Fibroblast of pulmonary artery (primary cell): ENCODE results near the gene OR51B6.
"Not testable (repeated sequence)": the region's sequence is repeated elsewhere in the genome, so short reads cannot be mapped to it uniquely, and the experiment has no call there.

Source experiments
- DNase-seq: peaks from one replicate; pipeline ENCODE4 v3.0.0-alpha.2; 2010; ENCODE audit warnings: low read depth
- H3K4me3 ChIP-seq: replicated peaks from 2 replicates; pipeline ENCODE4 v1.5.1; 2011; ENCODE audit warnings: low read depth, mild to moderate bottlenecking, control low read depth, low read length, moderate library complexity
- CTCF ChIP-seq: IDR thresholded peaks from 2 replicates; pipeline ENCODE4 v1.5.1; 2011; ENCODE audit warnings: mild to moderate bottlenecking, control low read depth, low read length, inconsistent platforms; ENCODE audit errors: missing control alignments

Gene OR51B6

GRCh38 chr11:5351208-5351607, at the start of gene OR51B6:
Gene OR51B6 (plus strand): TSS chr11:5351508. CDS start chr11:5351508, 0 bp downstream.
- no peak for TF ChIP-seq CTCF
- DNase-seq: no peak
- no peak within 1 kb of the TSS for H3K4me3 ChIP-seq

- no peak within 1 kb of the TSS for H3K4me3 ChIP-seq
- no peak for DNase-seq
- no peak for TF ChIP-seq CTCF
These were observed 49.5 kb upstream of the OR51B6 start, which contains the start of gene OR51B4 for GRCh38 chr11:5301846-5302245. Gene OR51B4 (minus strand): TSS chr11:5301946. CDS start chr11:5301946, 0 bp downstream.

GRCh38 chr11:5303626-5304025, 47.7 kb upstream of the OR51B6 start:
- no peak for TF ChIP-seq CTCF
- H3K4me3 ChIP-seq: no peak overlapping the region
- no peak for DNase-seq

- DNase-seq: no peak
These were observed 47.3 kb upstream of the OR51B6 start for GRCh38 chr11:5304046-5304445.

GRCh38 chr11:5307256-5308019, 43.9 kb upstream of the OR51B6 start:
- TF ChIP-seq CTCF: no peak
- no peak for DNase-seq
- H3K4me3 ChIP-seq: no peak overlapping the region

More at GRCh38 chr11:5304046-5304445, 47.3 kb upstream of the OR51B6 start:
- TF ChIP-seq CTCF: no peak
- H3K4me3 ChIP-seq: no peak overlapping the region

- DNase-seq: no peak
- H3K4me3 ChIP-seq: no peak overlapping the region
- TF ChIP-seq CTCF: no peak
These were observed 40.9 kb upstream of the OR51B6 start for GRCh38 chr11:5310423-5310822.

- DNase-seq: not testable (repeated sequence)
These were observed 37.8 kb upstream of the OR51B6 start for GRCh38 chr11:5313326-5314023.

More at GRCh38 chr11:5313326-5314023, 37.8 kb upstream of the OR51B6 start:
- H3K4me3 ChIP-seq: not testable (repeated sequence)
